ENCODE measurements around the gene C11orf54. TPM values are rescaled to one million over a fixed set of nuclear protein-coding genes. Genes with fewer than 3 reads are reported as not detected.

Gene C11orf54
- total RNA-seq, 1 experiment from 2014 or later = 18.0 TPM

DNA sequence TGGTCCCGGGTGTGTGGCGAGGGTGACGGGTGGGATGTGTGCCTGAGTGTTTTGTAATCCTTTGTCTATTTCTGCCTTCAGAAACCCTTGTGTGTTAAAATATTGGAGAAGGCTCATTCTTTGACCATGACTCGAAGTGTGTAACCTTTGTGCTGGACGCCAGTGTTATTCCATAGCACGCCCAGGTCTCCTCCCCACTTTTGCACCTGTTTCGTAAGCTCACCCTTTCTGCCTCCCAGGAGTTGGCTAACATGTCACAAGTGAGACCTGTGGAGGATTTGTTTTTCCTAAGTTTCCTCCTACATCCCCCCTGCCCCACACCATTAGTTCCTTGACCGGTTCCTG is 382 bp downstream of the C11orf54 start:
- peak overlapping the region; percentile 95 for H3K4me2 ChIP-seq (ENCODE audit: insufficient read depth, insufficient read length, low read length)
- no peak overlapping the region for H3T11ph ChIP-seq (ENCODE audit: low read length)
- no peak overlapping the region for H2BK120ac ChIP-seq (ENCODE audit: low read depth, low read length, poor library complexity, severe bottlenecking)
- peak overlapping the region; percentile 70; the same call in 1 of the 2 replicates for H3K14ac ChIP-seq (ENCODE audit: insufficient read depth, low read length)
- no peak for DNase-seq
- H4K91ac ChIP-seq (ENCODE audit: insufficient read length, low read depth, low read length) = no peak overlapping the region
- H3K27me3 Mint-ChIP-seq (ENCODE audit: low read depth) = peaks cover 2% of the 10 kb centered on the region; the same call in 1 of the 2 replicates
- H3K4me1 ChIP-seq (ENCODE audit: insufficient read depth, low read length) = no peaks in the 10 kb centered on the region
- H2BK15ac ChIP-seq (ENCODE audit: low read depth, low read length) = no peak overlapping the region
- peaks cover 44 to 54% (median 44%) of the 10 kb centered on the region in 3 experiments for H3K36me3 Mint-ChIP-seq (ENCODE audit: insufficient read depth in 1 of 3, low read depth in 3 of 3)
- no peak overlapping the region for H3K27ac ChIP-seq (ENCODE audit: insufficient read length, low read depth, low read length)
- peaks cover 23% of the 10 kb centered on the region; the same call in 1 of the 2 replicates for H3K79me2 ChIP-seq (ENCODE audit: insufficient read depth, low read length)
- no peak overlapping the region for H2BK12ac ChIP-seq (ENCODE audit: insufficient read length, low read depth, low read length)
- H3K9me3 ChIP-seq (ENCODE audit: control insufficient read depth, low read depth, low read length) = no peaks in the 10 kb centered on the region
- H3K27me3 ChIP-seq (ENCODE audit: insufficient read depth, low read length) = no peaks in the 10 kb centered on the region
- no peaks in the 10 kb centered on the region for H3K79me1 ChIP-seq (ENCODE audit: insufficient read depth, low read depth, low read length, poor library complexity, severe bottlenecking)
- H3K18ac ChIP-seq (ENCODE audit: insufficient read length, low read depth, low read length) = no peak overlapping the region
- H3K4me1 Mint-ChIP-seq = peaks cover 31 to 49% of the 10 kb centered on the region in 2 experiments
- WGBS (ENCODE audit: extremely low coverage, insufficient read length, low lambda C conversion rate) = no CpG with 5 or more reads among the region's 8 CpGs
- no peaks in the 10 kb centered on the region for H4K20me1 ChIP-seq (ENCODE audit: control insufficient read depth, insufficient read depth, insufficient read length)
- TF ChIP-seq, protein P1, sequence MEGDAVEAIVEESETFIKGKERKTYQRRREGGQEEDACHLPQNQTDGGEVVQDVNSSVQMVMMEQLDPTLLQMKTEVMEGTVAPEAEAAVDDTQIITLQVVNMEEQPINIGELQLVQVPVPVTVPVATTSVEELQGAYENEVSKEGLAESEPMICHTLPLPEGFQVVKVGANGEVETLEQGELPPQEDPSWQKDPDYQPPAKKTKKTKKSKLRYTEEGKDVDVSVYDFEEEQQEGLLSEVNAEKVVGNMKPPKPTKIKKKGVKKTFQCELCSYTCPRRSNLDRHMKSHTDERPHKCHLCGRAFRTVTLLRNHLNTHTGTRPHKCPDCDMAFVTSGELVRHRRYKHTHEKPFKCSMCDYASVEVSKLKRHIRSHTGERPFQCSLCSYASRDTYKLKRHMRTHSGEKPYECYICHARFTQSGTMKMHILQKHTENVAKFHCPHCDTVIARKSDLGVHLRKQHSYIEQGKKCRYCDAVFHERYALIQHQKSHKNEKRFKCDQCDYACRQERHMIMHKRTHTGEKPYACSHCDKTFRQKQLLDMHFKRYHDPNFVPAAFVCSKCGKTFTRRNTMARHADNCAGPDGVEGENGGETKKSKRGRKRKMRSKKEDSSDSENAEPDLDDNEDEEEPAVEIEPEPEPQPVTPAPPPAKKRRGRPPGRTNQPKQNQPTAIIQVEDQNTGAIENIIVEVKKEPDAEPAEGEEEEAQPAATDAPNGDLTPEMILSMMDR (conservative IDR thresholded peaks at IDR 0.05) = no peak
- peak overlapping the region; percentile 26 for H3K56ac ChIP-seq (ENCODE audit: insufficient read length, low read depth, low read length)
- no peak overlapping the region for H3K4ac ChIP-seq (ENCODE audit: low read depth, low read length)
- peak overlapping the region; percentile 100 for H3K4me3 Mint-ChIP-seq
- H4K5ac ChIP-seq (ENCODE audit: insufficient read length, low read depth, low read length) = no peak overlapping the region
- no peak overlapping the region for H2BK20ac ChIP-seq (ENCODE audit: low read depth, low read length, poor library complexity, severe bottlenecking)
- no peak overlapping the region for H2BK5ac ChIP-seq (ENCODE audit: insufficient read length, low read length)
- H2AK5ac ChIP-seq (ENCODE audit: insufficient read length, low read length) = no peak overlapping the region
- peak overlapping the region; percentile 91 for H3K9ac ChIP-seq (ENCODE audit: extremely low read depth, insufficient read length, low read length)
- no peak overlapping the region for H2AFZ ChIP-seq (ENCODE audit: low read length)
- no peak overlapping the region for H4K8ac ChIP-seq (replicated peaks; ENCODE audit: insufficient read length, low read depth, low read length)
- peak overlapping the region; percentile 99 to 100 (median 100) for H3K27ac Mint-ChIP-seq
- H3K23me2 ChIP-seq (ENCODE audit: insufficient read length, low read depth, low read length, poor library complexity, severe bottlenecking) = peaks cover 11% of the 10 kb centered on the region
- H3K9me3 Mint-ChIP-seq = no peaks in the 10 kb centered on the region; a peak in 1 of 5 replicates
- H3K23ac ChIP-seq (ENCODE audit: insufficient read length, low read depth, low read length) = no peak overlapping the region
